Ovary (tissue), 9 donors: Measurements from ENCODE around the gene TERT. TPM values are rescaled to one million over a fixed set of nuclear protein-coding genes. Genes with fewer than 3 reads are reported as not detected.

Experiments used
- DNase-seq, 5 donors: peaks; one replicate each; pipeline ENCODE4 v3.0.0-alpha.2; 2019 to 2020
- H3K27ac ChIP-seq, 2 donors: fragments of 200-600 bp; one replicate each; pipeline versions ENCODE4 v1.5.1 to v1.8.0; 2019 to 2022
- H3K27me3 ChIP-seq: fragments of 200-600 bp; one replicate; pipeline ENCODE4 v1.8.0; 2022
- H3K36me3 ChIP-seq: fragments of 200-600 bp; sonication (generic); one replicate; pipeline ENCODE4 v1.5.1; 2019
- H3K4me1 ChIP-seq: one replicate; pipeline ENCODE4 v1.8.1; 2013; ENCODE audit warnings: mild to moderate bottlenecking, moderate library complexity; ENCODE audit not compliant: insufficient read depth
- H3K4me3 ChIP-seq: fragments of 200-600 bp; sonication (generic); one replicate; pipeline ENCODE4 v1.5.1; 2017
- H3K9me3 ChIP-seq, 2 donors: fragments of 200-600 bp in 1 of 2; sonication (generic) in 1 of 2; one replicate each; pipeline versions ENCODE4 v1.5.1 to v1.8.1; 2013 to 2019; ENCODE audit warnings: mild to moderate bottlenecking in 1 of 2, moderate library complexity in 1 of 2
- CTCF ChIP-seq, 3 donors: fragments of 450-650 bp in 2 of 3; fragments of 200-600 bp in 1 of 3; IDR thresholded peaks; one replicate each; pipeline versions ENCODE4 v1.5.1 to v1.8.0; 2016 to 2022; ENCODE audit warnings: antibody characterized with exemption in 3 of 3, mild to moderate bottlenecking in 1 of 3
- EP300 ChIP-seq: sonication (generic); formaldehyde crosslinking; IDR thresholded peaks from one replicate; pipeline ENCODE4 v1.6.1; 2017; ENCODE audit warnings: antibody characterized with exemption
- POLR2A ChIP-seq: fragments of 450-650 bp; IDR thresholded peaks from one replicate; pipeline ENCODE4 v1.6.1; 2017; ENCODE audit warnings: antibody characterized with exemption, mild to moderate bottlenecking, moderate library complexity
- WGBS, 3 donors: extraction: QIAGEN DNeasy Blood & Tissue Kit in 1 of 3; methylation state at CpG; one replicate each; pipeline versions ENCODE4 v1.1.5 to v1.1.7; 2013 to 2017; 5-methylcytosine and 5-hydroxymethylcytosine counted together
- intact Hi-C, 4 donors: fragments of 100-400 bp; cut with DNase I; formaldehyde crosslinking; loops; one replicate each; pipeline versions ENCODE4 v1.11.0 to v1.15.1; 2022 to 2023
- polyA plus RNA-seq, 2 donors: library from polyadenylated mRNA; stranded (reverse); fragments of 200-250 nt in 1 of 2; fragments of 350-450 nt in 1 of 2; fragmentation: Illumina TruSeq in 1 of 2; extraction: RNeasy Lipid Tissue Mini Kit (QIAGEN cat#74804) in 1 of 2; gene quantifications; one replicate each; pipeline ENCODE4 v1.2.3, GENCODE V29; 2013 to 2014
- total RNA-seq, 7 donors: library from RNA; depleted of rRNA in 2 of 7; stranded (reverse); fragments of >200 nt in 2 of 7; fragmentation: NEBNext Ultra II Directional in 3 of 7; extraction: Animal tissue kit (Norgen Biotek cat#: 25700) in 3 of 7; gene quantifications; one replicate each; pipeline versions ENCODE4 v1.1.0 to v1.2.4, GENCODE V29; 2016 to 2023
- donor health status: DM: no; HTN: no; CAD: no; lungs with moderate emphysema.
- donor health status: DM: no; HTN: no; CAD: no.
- donor health status: Bipolar disorder and iron deficiency.
- donor health status: DM: yes; HTN: yes; CAD: no.
- donor health status: DM: no; HTN: no; CAD: no.
- donor health status: DM: yes; HTN: yes; CAD: no.

Gene TERT
- total and polyA plus RNA-seq, 9 donors: 0.10 to 3.1 TPM; not detected in 7

- 74 to 87% (median 76%) methylated on average over 17 of the region's 17 CpGs for WGBS, 3 donors
- intact Hi-C loops: no loop called here
- DNase-seq: no peak
These were observed 37.5 kb downstream of the TERT start for GRCh38 chr5:1257363-1257762.

GRCh38 chr5:1256776-1257175 is 38.1 kb downstream of the TERT start:
- TF ChIP-seq CTCF (IDR thresholded peaks at IDR 0.05) (no peak), POLR2A (no peak), EP300 (no peak)
- WGBS, 3 donors: 78 to 85% (median 79%) methylated on average over 23 of the region's 23 CpGs
- H3K4me3 ChIP-seq: no peak overlapping the region
- DNase-seq: no peak
- H3K4me1 ChIP-seq: no peaks in the 10 kb centered on the region
- no peak overlapping the region for H3K27ac ChIP-seq
- intact Hi-C loops: no loop called here
- H3K27me3 ChIP-seq: no peaks in the 10 kb centered on the region
- H3K9me3 ChIP-seq: no peaks in the 10 kb centered on the region
- no peaks in the 10 kb centered on the region for H3K36me3 ChIP-seq

More at GRCh38 chr5:1257363-1257762, 37.5 kb downstream of the TERT start:
- Histone ChIP-seq H3K27ac (no peak overlapping the region), H3K4me1 (no peaks in the 10 kb centered on the region), H3K27me3 (no peaks in the 10 kb centered on the region), H3K4me3 (no peak overlapping the region), H3K36me3 (no peaks in the 10 kb centered on the region), H3K9me3 (no peaks in the 10 kb centered on the region)
- TF ChIP-seq CTCF (IDR thresholded peaks at IDR 0.05) (no peak), POLR2A (no peak), EP300 (no peak)

- Histone ChIP-seq H3K4me1 (no peaks in the 10 kb centered on the region), H3K36me3 (no peaks in the 10 kb centered on the region), H3K27me3 (no peaks in the 10 kb centered on the region), H3K27ac (no peak overlapping the region), H3K9me3 (no peaks in the 10 kb centered on the region), H3K4me3 (no peak overlapping the region)
- TF ChIP-seq EP300 (no peak), POLR2A (no peak), CTCF (IDR thresholded peaks at IDR 0.05) (no peak)
- WGBS, 3 donors: 55 to 71% (median 56%) methylated on average over 16 of the region's 16 CpGs
- DNase-seq: no peak
- intact Hi-C loops: no loop called here
These were observed 39.7 kb downstream of the TERT start for GRCh38 chr5:1255081-1255561.

GRCh38 chr5:1254196-1254595 is 40.7 kb downstream of the TERT start:
- H3K27me3 ChIP-seq: no peaks in the 10 kb centered on the region
- WGBS, 3 donors: 72 to 81% (median 76%) methylated on average over 17 to 19 of the region's 19 CpGs
- intact Hi-C loops: no loop called here

More at GRCh38 chr5:1254196-1254595, 40.7 kb downstream of the TERT start:
- no peaks in the 10 kb centered on the region for H3K36me3 ChIP-seq
- TF ChIP-seq EP300: no peak
- no peak for TF ChIP-seq CTCF (IDR thresholded peaks at IDR 0.05)
- no peak for TF ChIP-seq POLR2A
- H3K4me3 ChIP-seq: no peak overlapping the region
- no peak overlapping the region for H3K27ac ChIP-seq
- H3K4me1 ChIP-seq: no peaks in the 10 kb centered on the region
- H3K9me3 ChIP-seq: no peaks in the 10 kb centered on the region
- no peak for DNase-seq
